AG09309 (cell line): ENCODE measurements around the gene TSSK2.

Experiments used
- DNase-seq: peaks from one replicate; pipeline ENCODE4 v3.0.0-alpha.2; 2010; ENCODE audit warnings: low read depth
- H3K4me3 ChIP-seq: 2 replicates; pipeline ENCODE4 v1.5.1; 2011; ENCODE audit warnings: mild to moderate bottlenecking, low read depth, low read length, moderate library complexity; ENCODE audit not compliant: control insufficient read depth
- TF ChIP-seq, protein P1 (sequence below): IDR thresholded peaks from 2 replicates; pipeline ENCODE4 v1.5.1; 2011; ENCODE audit warnings: mild to moderate bottlenecking, low read depth, low read length, inconsistent platforms; ENCODE audit not compliant: insufficient read depth, control insufficient read depth; ENCODE audit errors: missing control alignments

Gene TSSK2

DNA sequence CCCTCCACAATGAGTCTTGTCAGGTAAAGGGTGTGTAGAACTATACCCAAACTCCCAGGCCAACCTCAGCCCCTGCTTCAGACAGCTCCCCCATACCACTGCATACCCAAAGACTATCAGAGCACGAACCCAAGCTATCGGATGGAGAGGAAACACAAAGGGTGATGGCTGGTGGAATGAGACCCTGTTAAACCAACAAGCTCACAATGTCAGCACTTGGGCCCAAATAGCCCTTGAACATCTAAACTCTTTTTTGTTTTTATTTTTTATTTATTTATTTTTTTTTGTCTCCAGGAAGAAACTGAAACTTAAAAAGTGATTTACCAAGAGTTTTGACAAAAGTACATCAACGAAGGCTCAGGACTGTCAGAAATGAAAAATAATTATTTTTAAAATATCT lies 19.5 kb upstream of the TSSK2 start:
- no peak overlapping the region for H3K4me3 ChIP-seq
- DNase-seq = no peak
- TF ChIP-seq, protein P1, sequence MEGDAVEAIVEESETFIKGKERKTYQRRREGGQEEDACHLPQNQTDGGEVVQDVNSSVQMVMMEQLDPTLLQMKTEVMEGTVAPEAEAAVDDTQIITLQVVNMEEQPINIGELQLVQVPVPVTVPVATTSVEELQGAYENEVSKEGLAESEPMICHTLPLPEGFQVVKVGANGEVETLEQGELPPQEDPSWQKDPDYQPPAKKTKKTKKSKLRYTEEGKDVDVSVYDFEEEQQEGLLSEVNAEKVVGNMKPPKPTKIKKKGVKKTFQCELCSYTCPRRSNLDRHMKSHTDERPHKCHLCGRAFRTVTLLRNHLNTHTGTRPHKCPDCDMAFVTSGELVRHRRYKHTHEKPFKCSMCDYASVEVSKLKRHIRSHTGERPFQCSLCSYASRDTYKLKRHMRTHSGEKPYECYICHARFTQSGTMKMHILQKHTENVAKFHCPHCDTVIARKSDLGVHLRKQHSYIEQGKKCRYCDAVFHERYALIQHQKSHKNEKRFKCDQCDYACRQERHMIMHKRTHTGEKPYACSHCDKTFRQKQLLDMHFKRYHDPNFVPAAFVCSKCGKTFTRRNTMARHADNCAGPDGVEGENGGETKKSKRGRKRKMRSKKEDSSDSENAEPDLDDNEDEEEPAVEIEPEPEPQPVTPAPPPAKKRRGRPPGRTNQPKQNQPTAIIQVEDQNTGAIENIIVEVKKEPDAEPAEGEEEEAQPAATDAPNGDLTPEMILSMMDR = no peak

DNA sequence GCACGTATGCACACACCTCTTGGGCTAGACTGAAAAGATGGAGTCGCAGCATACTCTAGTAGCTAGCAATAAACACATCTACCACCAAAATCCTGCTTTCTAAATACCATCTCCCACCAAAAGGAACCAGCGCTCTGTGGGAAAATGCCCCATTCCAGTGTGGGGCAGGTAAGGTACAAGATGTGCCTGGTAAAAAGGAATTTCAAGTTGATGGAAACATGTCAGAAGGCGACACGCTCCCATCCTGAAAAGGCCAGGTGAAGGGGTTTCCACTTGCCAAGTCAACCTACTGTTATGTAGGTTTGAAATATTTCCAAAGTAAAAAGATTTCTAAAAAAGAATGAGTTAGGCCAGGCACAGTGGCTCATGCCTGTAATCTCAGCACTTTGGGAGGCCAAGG lies 17.7 kb upstream of the TSSK2 start:
- H3K4me3 ChIP-seq = no peak overlapping the region
- DNase-seq = no peak
- TF ChIP-seq, protein P1 = no peak

DNA sequence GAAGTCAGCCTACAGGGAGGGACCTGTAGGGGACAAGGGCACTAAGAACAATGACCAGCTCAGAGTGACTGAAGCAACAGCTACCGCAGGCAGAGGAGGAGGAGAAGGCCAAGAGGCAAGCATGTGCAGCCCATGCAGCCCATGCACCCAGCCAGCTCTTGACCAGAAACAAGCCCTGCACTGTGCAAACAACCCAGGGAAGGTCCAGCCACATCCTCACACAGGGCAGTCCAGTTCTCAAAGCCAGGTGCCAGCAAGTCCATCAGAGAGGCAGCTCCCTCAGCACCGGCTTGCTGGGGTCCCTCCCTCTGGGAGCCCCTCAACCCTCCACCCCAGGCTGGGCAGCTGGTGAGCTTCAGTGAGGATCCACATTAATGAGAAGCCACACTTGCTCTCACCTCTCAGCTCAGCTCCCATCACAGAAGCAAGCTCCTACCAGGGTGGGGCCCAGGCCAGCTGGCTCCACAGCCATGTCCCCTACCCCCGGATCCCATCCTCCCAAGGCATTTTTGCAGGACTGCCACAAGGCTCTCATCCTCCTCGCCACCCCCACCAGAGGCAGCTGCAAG lies 16.0 kb upstream of the TSSK2 start:
- DNase-seq = no peak
- TF ChIP-seq, protein P1 = no peak

DNA sequence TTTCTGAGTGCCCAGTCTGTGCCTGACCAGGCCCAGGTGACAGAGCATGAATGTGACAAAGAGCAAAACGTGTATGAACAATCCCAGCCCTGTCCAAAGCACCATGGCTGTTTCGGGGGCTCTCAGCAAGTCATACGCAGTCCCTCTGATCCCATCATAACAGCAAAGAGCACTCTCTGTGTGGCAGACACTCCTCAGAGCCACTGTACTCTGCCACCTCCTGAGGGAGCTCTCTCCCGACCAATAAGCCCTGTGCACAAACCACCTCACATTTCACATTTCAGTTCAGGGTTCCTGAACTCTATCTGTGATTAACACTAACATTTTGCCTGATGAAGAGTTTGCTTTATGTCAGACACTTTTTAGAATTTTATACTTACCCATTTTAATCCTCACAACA lies 15.5 kb upstream of the TSSK2 start:
- H3K4me3 ChIP-seq = no peak overlapping the region
- DNase-seq = no peak
- TF ChIP-seq, protein P1 = no peak

More for the DNA sequence above, 16.0 kb upstream of the TSSK2 start:
- no peak overlapping the region for H3K4me3 ChIP-seq

DNA sequence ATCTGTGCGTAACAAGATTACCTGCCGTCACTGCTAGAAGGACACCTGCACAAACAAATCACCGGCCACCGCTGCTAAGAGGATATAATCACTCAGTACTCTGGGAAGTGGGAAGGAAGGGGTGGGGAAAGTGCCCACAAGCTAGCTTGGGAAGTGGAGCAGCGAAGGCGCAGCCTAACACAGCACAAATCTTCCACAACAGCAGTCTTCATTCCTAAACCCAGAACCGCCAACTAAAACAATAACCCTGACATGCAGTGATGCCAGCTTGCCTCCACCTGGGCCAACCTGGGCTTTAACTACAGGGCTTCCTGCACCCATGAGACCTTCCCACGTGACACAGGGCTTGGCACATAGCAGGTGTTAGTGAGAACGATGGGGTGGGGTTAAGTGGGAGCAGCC lies 14.0 kb upstream of the TSSK2 start:
- DNase-seq = no peak
- H3K4me3 ChIP-seq = no peak overlapping the region
- TF ChIP-seq, protein P1 = no peak

DNA sequence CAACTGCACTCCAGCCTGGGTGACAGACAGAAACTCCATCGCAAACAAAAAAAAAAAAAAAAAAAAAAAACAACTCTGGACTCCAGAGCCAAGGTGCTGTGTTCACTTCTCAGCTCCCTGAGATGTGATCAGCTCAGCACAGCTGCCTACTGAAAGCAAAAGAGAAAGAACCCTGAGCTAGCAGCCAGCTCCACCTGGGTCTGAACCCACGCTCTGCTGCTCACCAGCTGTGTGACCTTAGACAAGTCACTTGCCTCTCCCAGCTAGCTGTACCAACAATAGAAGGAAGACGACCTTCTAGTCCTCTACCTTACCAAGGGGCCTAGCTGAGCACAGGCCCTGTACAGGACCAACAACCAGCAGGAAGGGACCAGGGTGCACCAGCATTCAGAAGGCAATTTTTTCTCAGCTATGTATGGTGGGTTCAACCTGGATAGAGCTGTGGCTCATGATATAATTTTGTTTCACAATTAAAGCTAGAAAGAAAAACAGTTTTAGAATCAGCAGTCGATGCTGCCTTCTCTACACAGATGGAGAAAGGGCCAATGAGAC lies 12.7 kb upstream of the TSSK2 start:
- TF ChIP-seq, protein P1 = no peak

More for the DNA sequence above, 12.7 kb upstream of the TSSK2 start:
- H3K4me3 ChIP-seq = no peak overlapping the region
- DNase-seq = no peak
